ENCODE measurements around the gene CALY.

GRCh38 chr10:133324857-133325260, 11.8 kb downstream of the CALY start:
- no peak for TF ChIP-seq CTCF (IDR thresholded peaks at IDR 0.05)
- TF ChIP-seq POLR2AphosphoS5 (IDR thresholded peaks at IDR 0.05; ENCODE audit: insufficient read depth in 1 of 2, low read depth in 1 of 2), result no peak

Data from vagina (tissue), 2 donors.